ENCODE measurements around the gene MAPK1IP1L.
A peak's percentile ranks its signal among the peaks of the same experiment; 100 is the strongest.

GRCh38 chr14:55107766-55108554, 56.5 kb downstream of the MAPK1IP1L start:
- TF ChIP-seq CTCF (conservative IDR thresholded peaks at IDR 0.05; ENCODE audit: low read depth, low read length) (no peak), POLR2A (IDR thresholded peaks at IDR 0.05; ENCODE audit: low read depth, low read length) (peak; percentile 85), RAD21 (IDR thresholded peaks at IDR 0.05; ENCODE audit: low read length) (peak; percentile 11; the same call in 1 of the 2 replicates), FOS (IDR thresholded peaks at IDR 0.05; ENCODE audit: low read depth, low read length) (peak; percentile 99), SMC3 (IDR thresholded peaks at IDR 0.05; ENCODE audit: low read depth, low read length) (0 out of 2 replicates have a peak, but pooled peaks have one; percentile 14), RCOR1 (IDR thresholded peaks at IDR 0.05; ENCODE audit: insufficient replicate concordance, low read length) (no peak), MAFK (IDR thresholded peaks at IDR 0.05; ENCODE audit: low read depth, low read length) (0 out of 2 replicates have a peak, but pooled peaks have one; percentile 10), BHLHE40 (IDR thresholded peaks at IDR 0.05; ENCODE audit: low read depth, low read length) (peak; percentile 97), CEBPB (IDR thresholded peaks at IDR 0.05; ENCODE audit: low read depth, low read length) (no peak), MAZ (IDR thresholded peaks at IDR 0.05; ENCODE audit: borderline replicate concordance, low read depth, low read length) (peak; percentile 64), MXI1 (IDR thresholded peaks at IDR 0.05; ENCODE audit: borderline replicate concordance, low read depth, low read length) (no peak), ELK1 (IDR thresholded peaks at IDR 0.05; ENCODE audit: borderline replicate concordance, low read depth, low read length) (no peak)

All from IMR-90 (cell line).